HEK293T (cell line): ENCODE results near the gene MPPE1.

Experiments used
- ARNT ChIP-seq: fragments of 450-650 bp; IDR thresholded peaks from 2 replicates; pipeline ENCODE4 v1.6.1; 2017; ENCODE audit warnings: mild to moderate bottlenecking
- BHLHE40 ChIP-seq: fragments of 450-650 bp; IDR thresholded peaks from 2 replicates; pipeline ENCODE4 v1.6.1; 2016; ENCODE audit warnings: mild to moderate bottlenecking, moderate library complexity, borderline replicate concordance
- CTBP1 ChIP-seq: fragments of 450-650 bp; IDR thresholded peaks from 2 replicates; pipeline ENCODE4 v1.6.1; 2016; ENCODE audit warnings: borderline replicate concordance
- ELF4 ChIP-seq: fragments of 450-650 bp; IDR thresholded peaks from 2 replicates; pipeline ENCODE4 v1.6.1; 2017; ENCODE audit warnings: antibody characterized with exemption
- FOXK2 ChIP-seq: fragments of 450-650 bp; IDR thresholded peaks from 2 replicates; pipeline ENCODE4 v1.6.1; 2016; ENCODE audit warnings: mild to moderate bottlenecking
- FOXM1 ChIP-seq: fragments of 450-650 bp; IDR thresholded peaks from 2 replicates; pipeline ENCODE4 v1.6.1; 2017; ENCODE audit warnings: mild to moderate bottlenecking, borderline replicate concordance
- HDGF ChIP-seq: fragments of 450-650 bp; IDR thresholded peaks from 2 replicates; pipeline ENCODE4 v1.6.1; 2017; ENCODE audit warnings: antibody characterized with exemption, borderline replicate concordance
- L3MBTL2 ChIP-seq: fragments of 450-650 bp; conservative IDR thresholded peaks from 2 replicates; pipeline ENCODE4 v1.6.1; 2016; ENCODE audit warnings: mild to moderate bottlenecking
- NFRKB ChIP-seq: fragments of 450-650 bp; IDR thresholded peaks from 2 replicates; pipeline ENCODE4 v1.6.1; 2016; ENCODE audit warnings: mild to moderate bottlenecking, moderate library complexity
- SP1 ChIP-seq: fragments of 450-650 bp; IDR thresholded peaks from 2 replicates; pipeline ENCODE4 v1.6.1; 2017
- SUZ12 ChIP-seq: fragments of 450-650 bp; IDR thresholded peaks from 2 replicates; pipeline ENCODE4 v1.6.1; 2016; ENCODE audit warnings: mild to moderate bottlenecking
- TARDBP ChIP-seq: fragments of 450-650 bp; IDR thresholded peaks from 2 replicates; pipeline ENCODE4 v1.6.1; 2016
- TF ChIP-seq, protein P1 (sequence below): fragments of 450-650 bp; IDR thresholded peaks from 2 replicates; pipeline ENCODE4 v1.6.1; 2016

DNA sequence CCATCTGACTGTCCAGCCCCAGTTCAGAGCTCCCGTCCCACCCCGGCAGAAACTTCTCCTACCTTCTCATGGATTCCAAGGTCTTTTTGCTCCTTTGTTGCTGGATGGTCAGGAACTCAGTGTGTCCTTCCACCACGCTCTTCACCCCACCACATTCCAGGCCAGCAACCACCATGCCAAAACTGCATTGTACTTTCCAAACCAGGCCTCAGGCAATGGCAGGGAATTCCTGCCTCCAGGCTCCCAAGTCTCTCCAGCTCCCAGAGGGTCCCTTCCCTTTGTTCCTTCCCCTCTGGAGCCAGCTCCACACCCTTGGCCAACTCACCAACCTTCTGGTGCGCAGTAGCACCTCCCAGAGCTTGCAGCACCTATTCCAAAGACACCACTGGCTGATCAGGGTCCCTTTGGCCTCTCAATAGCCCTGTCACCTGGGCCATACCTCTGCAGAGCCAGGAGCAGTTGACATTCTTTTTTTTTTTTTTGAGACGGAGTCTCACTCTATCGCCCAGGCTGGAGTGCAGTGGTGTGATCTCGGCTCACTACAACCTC lies 48.8 kb downstream of the MPPE1 start:
- TF ChIP-seq BHLHE40: no peak
- TF ChIP-seq FOXM1: no peak
- no peak for TF ChIP-seq L3MBTL2
- no peak for TF ChIP-seq NFRKB
- no peak for TF ChIP-seq SP1
- TF ChIP-seq, protein P1, sequence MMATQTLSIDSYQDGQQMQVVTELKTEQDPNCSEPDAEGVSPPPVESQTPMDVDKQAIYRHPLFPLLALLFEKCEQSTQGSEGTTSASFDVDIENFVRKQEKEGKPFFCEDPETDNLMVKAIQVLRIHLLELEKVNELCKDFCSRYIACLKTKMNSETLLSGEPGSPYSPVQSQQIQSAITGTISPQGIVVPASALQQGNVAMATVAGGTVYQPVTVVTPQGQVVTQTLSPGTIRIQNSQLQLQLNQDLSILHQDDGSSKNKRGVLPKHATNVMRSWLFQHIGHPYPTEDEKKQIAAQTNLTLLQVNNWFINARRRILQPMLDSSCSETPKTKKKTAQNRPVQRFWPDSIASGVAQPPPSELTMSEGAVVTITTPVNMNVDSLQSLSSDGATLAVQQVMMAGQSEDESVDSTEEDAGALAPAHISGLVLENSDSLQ: no peak
- no peak for TF ChIP-seq CTBP1
- TF ChIP-seq SUZ12: no peak
- TF ChIP-seq FOXK2: no peak
- TF ChIP-seq HDGF: no peak
- no peak for TF ChIP-seq ELF4
- TF ChIP-seq TARDBP: no peak
- no peak for TF ChIP-seq ARNT
